ENCODE data around the gene IFNA5.

DNA sequence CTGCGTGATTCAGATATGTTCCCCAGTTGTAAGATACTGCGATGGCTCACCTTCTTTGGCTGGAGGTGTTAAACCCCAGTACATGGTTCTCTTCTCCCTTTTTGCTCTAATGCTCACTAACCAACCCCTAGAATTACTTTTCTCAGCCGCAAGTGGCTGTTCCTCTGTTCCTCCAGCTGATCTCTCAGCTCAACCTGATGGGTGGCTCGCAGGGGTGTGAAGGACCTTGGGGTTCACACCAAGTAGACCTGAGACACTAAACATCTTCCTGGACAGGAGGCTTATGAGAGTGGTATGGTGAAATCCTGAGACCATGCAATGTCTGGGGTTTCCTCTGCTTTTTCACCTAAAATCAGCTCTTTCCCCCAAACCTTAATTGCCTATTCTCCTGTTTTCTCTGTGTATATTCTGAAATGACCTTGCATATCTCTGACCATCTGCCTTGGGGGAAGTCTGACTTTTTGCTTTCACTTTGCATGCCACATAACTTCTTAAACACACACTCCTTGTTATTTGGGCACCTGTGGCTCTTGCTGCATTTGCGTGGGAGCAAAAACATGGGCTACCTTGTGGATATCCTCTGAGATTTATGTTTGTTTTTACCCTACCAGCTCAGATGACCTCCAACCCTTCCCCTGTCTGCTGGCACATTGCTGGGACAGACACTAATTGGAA is 49.4 kb downstream of the IFNA5 start:
- TF ChIP-seq CTCF (IDR thresholded peaks at IDR 0.05; ENCODE audit: insufficient read depth, low read length, poor library complexity, severe bottlenecking) = no peak
- TF ChIP-seq EZH2phosphoT487 (conservative IDR thresholded peaks at IDR 0.05; ENCODE audit: low read length) = no peak

Measured in SU-DHL-6 (cell line).